ENCODE data around the gene SSTR4. TPM values are rescaled to one million over a fixed set of nuclear protein-coding genes. Genes with fewer than 3 reads are reported as not detected.
"Not testable (repeated sequence)": the region's sequence is repeated elsewhere in the genome, so short reads cannot be mapped to it uniquely, and the experiment has no call there.

Gene SSTR4
- total RNA-seq, 4 donors from 2014 or later: not detected

DNA sequence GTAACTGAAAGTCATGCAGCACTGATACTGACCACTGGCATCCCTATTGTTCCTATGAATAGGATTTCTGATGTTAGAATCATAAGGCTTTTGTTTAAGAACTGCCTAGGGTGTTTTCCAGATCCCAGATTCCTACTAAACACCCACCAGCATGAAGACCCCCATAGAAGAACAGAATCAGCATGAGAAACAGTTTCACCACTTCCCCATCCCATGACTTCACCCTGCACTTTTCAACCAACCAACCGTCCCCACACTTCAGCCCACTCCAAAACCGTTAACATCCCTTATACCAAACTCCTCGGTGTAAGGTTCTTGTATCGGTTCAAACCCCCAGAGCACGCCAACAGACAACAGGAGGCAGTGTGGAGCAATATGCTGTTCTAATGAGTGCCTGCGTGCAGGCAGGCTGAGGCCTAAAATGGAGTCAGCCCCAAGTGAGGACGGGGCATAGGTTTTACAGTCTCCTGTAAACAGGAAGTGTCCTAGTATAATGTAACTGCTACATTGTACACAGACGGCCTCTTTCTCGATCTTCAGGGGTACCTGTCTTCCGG lies 11.4 kb upstream of the SSTR4 start:
- TF ChIP-seq CTCF (IDR thresholded peaks at IDR 0.05): no peak
- DNase-seq (ENCODE audit: low spot score): no peak

GRCh38 chr20:23024701-23025100 lies 10.4 kb upstream of the SSTR4 start:
- no peak for DNase-seq (ENCODE audit: low spot score)
- no peak for TF ChIP-seq CTCF (IDR thresholded peaks at IDR 0.05)
- ATAC-seq (ENCODE audit: low FRiP score): no peak

More for the DNA sequence above, 11.4 kb upstream of the SSTR4 start:
- no peak for ATAC-seq (ENCODE audit: low FRiP score)

DNA sequence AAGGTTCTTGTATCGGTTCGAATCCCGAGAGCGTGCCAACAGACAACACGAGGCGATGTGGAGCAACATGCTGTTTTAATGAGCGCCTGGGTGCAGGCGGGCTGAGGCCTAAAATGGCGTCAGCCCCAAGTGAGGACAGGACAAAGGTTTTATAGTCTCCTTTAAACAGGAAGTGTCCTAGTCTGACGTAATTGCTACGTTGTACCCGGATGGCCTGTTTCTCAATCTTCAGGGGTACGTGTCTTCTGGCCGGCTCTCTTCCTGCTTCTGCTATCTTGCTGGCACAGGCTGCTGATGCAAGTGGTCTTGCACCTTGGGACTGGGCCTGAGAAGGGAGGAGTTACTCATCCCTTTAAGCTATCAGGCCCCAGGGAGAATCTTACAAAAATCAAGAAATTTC lies 9.6 kb upstream of the SSTR4 start:
- not testable (repeated sequence) for ATAC-seq (ENCODE audit: low FRiP score); DNase-seq (ENCODE audit: low spot score)

DNA sequence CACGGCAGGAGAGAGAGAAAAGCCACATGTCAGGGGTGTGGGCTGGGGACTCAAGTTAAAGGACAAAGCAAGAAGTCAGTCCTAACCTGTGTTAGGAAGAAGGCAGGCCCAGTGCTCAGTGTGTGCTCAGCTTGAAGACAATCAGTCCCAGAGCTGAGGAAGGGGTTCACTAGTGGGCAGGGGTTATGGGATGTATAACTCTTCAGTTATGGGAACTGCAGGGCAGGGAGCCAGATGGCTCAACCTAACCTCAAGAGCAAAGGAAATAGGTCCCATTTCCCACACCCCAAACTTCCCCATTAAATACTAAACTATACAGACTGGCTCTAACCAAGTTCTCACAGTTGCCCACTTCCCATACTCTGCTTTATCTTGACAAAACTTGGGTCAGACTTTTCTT lies 7.4 kb upstream of the SSTR4 start:
- TF ChIP-seq CTCF (IDR thresholded peaks at IDR 0.05): no peak
- ATAC-seq (ENCODE audit: low FRiP score) (no peak), DNase-seq (ENCODE audit: low spot score) (no peak)

- TF ChIP-seq CTCF (IDR thresholded peaks at IDR 0.05): no peak
- no peak for DNase-seq (ENCODE audit: low spot score)
- no peak for ATAC-seq (ENCODE audit: low FRiP score)
Measured at GRCh38 chr20:23028392-23028791, 6.7 kb upstream of the SSTR4 start.

DNA sequence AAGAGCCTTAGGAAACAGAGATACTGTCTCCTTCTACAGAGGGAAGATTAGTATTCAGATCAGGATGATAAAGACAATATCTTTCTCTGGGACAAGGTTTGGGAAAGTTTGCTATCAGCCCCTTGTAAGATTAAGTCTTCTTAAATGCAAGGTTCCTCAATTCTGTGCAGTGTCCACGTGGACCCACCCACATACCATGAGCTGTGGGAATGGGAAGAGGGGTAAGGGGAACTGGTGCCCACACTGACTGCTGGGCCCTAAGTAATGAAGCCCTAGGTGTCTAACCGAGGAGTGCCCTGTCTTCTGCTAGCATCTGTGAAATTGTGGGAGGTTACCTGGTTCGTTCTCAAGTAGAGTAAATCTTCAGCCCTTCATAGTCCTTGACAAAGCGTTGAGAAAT lies 5.8 kb upstream of the SSTR4 start:
- TF ChIP-seq CTCF (IDR thresholded peaks at IDR 0.05): no peak
- DNase-seq (ENCODE audit: low spot score) (no peak), ATAC-seq (ENCODE audit: low FRiP score) (no peak)

DNA sequence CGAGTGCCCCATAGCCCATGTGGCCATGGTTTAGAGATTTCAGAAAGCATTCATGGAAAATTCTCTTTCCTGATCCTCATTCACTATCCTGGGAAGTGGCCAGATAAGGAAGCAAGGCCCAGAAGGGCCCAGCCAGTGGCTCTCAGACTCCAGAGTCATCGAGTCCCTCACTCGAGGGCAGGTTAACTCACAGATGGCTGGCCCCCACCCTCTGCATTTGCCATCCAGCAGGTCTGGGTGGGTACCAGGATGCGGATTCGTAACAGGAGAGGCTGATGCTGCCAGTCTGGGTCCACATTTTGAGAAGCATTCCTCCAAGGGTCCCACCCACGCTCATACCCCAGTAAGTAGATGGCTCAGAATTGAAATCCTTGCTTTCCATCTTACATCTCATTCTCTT lies 3.8 kb upstream of the SSTR4 start:
- no peak for TF ChIP-seq CTCF (IDR thresholded peaks at IDR 0.05)
- no peak for ATAC-seq (ENCODE audit: low FRiP score)
- DNase-seq (ENCODE audit: low spot score): no peak

All from omental fat pad (tissue), 4 donors.